ENCODE measurements around the gene VIM. TPM values are rescaled to one million over a fixed set of nuclear protein-coding genes. Genes with fewer than 3 reads are reported as not detected.

The VIM gene
- total RNA-seq, 2 donors from 2014 or later, result 1,022 to 1,600 TPM

DNA sequence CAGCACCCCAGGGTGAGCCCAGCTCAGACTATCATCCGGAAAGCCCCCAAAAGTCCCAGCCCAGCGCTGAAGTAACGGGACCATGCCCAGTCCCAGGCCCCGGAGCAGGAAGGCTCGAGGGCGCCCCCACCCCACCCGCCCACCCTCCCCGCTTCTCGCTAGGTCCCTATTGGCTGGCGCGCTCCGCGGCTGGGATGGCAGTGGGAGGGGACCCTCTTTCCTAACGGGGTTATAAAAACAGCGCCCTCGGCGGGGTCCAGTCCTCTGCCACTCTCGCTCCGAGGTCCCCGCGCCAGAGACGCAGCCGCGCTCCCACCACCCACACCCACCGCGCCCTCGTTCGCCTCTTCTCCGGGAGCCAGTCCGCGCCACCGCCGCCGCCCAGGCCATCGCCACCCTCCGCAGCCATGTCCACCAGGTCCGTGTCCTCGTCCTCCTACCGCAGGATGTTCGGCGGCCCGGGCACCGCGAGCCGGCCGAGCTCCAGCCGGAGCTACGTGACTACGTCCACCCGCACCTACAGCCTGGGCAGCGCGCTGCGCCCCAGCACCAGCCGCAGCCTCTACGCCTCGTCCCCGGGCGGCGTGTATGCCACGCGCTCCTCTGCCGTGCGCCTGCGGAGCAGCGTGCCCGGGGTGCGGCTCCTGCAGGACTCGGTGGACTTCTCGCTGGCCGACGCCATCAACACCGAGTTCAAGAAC lies 1.1 kb downstream of the VIM start:
- H3K27me3 ChIP-seq, result no peaks in the 10 kb centered on the region
- H3K27ac ChIP-seq, result peak overlapping the region; percentile 97 to 98
- peaks cover 0 to 42% of the 10 kb centered on the region in 2 donors for H3K4me1 ChIP-seq
- peaks cover 44% of the 10 kb centered on the region for H3K36me3 ChIP-seq
- TF ChIP-seq, protein P1, sequence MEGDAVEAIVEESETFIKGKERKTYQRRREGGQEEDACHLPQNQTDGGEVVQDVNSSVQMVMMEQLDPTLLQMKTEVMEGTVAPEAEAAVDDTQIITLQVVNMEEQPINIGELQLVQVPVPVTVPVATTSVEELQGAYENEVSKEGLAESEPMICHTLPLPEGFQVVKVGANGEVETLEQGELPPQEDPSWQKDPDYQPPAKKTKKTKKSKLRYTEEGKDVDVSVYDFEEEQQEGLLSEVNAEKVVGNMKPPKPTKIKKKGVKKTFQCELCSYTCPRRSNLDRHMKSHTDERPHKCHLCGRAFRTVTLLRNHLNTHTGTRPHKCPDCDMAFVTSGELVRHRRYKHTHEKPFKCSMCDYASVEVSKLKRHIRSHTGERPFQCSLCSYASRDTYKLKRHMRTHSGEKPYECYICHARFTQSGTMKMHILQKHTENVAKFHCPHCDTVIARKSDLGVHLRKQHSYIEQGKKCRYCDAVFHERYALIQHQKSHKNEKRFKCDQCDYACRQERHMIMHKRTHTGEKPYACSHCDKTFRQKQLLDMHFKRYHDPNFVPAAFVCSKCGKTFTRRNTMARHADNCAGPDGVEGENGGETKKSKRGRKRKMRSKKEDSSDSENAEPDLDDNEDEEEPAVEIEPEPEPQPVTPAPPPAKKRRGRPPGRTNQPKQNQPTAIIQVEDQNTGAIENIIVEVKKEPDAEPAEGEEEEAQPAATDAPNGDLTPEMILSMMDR (IDR thresholded peaks at IDR 0.05), result no peak
- DNase-seq (ENCODE audit: low spot score), result peak; percentile 95
- H3K9me3 ChIP-seq, result no peaks in the 10 kb centered on the region
- H3K4me3 ChIP-seq, result peak overlapping the region; percentile 77 to 78

DNA sequence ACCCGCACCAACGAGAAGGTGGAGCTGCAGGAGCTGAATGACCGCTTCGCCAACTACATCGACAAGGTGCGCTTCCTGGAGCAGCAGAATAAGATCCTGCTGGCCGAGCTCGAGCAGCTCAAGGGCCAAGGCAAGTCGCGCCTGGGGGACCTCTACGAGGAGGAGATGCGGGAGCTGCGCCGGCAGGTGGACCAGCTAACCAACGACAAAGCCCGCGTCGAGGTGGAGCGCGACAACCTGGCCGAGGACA lies 1.6 kb downstream of the VIM start:
- Histone ChIP-seq H3K9me3 (no peaks in the 10 kb centered on the region), H3K36me3 (peaks cover 49% of the 10 kb centered on the region), H3K27me3 (no peaks in the 10 kb centered on the region), H3K4me1 (peaks cover 0 to 46% of the 10 kb centered on the region in 2 donors), H3K27ac (peak overlapping the region; percentile 97 to 98), H3K4me3 (peak overlapping the region; percentile 77 to 78)
- DNase-seq (ENCODE audit: low spot score), result no peak
- TF ChIP-seq, protein P1 (IDR thresholded peaks at IDR 0.05), result no peak

DNA sequence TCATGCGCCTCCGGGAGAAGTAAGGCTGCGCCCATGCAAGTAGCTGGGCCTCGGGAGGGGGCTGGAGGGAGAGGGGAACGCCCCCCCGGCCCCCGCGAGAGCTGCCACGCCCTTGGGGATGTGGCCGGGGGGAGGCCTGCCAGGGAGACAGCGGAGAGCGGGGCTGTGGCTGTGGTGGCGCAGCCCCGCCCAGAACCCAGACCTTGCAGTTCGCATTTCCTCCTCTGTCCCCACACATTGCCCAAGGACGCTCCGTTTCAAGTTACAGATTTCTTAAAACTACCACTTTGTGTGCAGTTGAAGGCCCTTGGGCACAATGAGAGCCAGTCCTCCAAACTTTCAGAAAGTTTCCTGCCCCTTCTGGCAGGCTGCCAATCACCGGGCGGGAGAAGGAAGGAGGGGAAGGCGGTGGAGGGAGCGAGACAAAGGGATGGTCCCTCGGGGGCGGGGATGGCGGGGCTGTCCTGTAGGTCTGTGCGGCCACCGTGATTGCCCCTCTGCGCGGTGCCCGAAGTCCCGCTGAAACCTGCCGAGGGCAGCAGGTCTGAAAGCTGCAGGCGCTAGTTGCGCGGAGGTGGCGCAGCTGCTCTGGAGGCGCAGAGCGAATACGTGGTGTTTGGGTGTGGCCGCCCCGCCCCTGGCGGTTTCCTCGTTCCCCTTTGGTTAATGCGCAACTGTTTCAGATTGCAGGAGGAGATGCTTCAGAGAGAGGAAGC lies 2.1 kb downstream of the VIM start:
- H3K9me3 ChIP-seq, result no peaks in the 10 kb centered on the region
- peaks cover 53% of the 10 kb centered on the region for H3K36me3 ChIP-seq
- H3K4me1 ChIP-seq, result peaks cover 0 to 51% of the 10 kb centered on the region in 2 donors
- TF ChIP-seq, protein P1 (IDR thresholded peaks at IDR 0.05), result no peak
- no peaks in the 10 kb centered on the region for H3K27me3 ChIP-seq
- H3K4me3 ChIP-seq, result peak overlapping the region; percentile 77 to 78
- peak; percentile 79 for DNase-seq (ENCODE audit: low spot score)
- peak overlapping the region; percentile 97 to 98 for H3K27ac ChIP-seq

DNA sequence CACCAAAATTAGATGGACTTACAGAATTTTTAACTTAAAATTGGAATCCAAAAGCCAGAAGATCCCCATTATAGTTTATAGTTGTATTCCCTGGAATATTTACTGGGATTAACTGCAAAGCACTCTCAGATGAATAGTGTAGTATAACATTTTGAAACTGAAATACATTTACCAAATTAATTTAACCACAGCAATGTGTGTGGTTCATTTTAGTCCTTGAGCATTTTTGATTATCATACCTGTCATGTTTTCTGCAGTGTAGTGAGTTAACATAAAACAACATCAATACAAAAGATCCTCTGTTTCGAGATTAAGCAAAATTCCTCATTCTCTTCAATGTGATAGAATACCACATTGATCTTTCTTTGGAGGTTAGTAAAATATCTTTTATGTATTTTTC lies 3.7 kb downstream of the VIM start:
- Histone ChIP-seq H3K27me3 (no peaks in the 10 kb centered on the region), H3K36me3 (peaks cover 70% of the 10 kb centered on the region), H3K4me3 (peak overlapping the region; percentile 77 to 78), H3K27ac (peak overlapping the region; percentile 97 to 98), H3K9me3 (no peaks in the 10 kb centered on the region), H3K4me1 (peaks cover 0 to 58% of the 10 kb centered on the region in 2 donors)
- DNase-seq (ENCODE audit: low spot score), result no peak
- TF ChIP-seq, protein P1 (IDR thresholded peaks at IDR 0.05), result no peak

DNA sequence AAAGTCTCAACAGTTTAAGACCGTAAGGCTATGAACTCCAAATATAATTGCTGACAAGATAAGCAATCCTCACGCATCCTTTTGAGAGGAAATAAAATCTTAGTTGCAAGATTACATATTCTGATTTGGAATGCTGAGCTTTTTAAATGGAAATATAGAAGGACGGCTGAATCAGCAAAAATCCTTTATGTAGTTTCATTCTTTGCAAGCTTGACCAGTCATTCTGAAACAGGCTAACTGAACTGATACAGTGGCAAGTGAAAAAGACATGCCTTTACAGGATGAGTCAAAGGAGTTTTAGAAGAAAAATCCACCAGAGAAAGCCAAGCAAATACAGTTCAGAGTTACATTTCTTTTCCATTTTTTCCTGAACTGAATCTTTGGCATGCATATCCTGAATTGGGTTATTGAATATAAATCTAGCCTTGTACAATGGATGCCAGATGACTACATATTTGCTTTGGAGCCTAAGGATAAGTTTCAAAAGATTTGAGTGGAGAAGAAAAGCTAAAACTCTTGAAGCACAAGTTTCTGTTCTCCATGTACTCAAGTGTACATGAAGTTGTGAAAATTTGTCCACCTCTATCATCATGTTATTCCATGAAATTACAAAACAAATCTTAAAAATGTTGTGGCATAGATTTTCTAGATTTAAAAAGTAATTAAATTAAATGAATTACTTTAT lies 4.4 kb downstream of the VIM start:
- Histone ChIP-seq H3K27ac (peak overlapping the region; percentile 41 to 98), H3K27me3 (no peaks in the 10 kb centered on the region), H3K4me1 (peaks cover 0 to 52% of the 10 kb centered on the region in 2 donors), H3K4me3 (peak overlapping the region; percentile 77 to 78), H3K36me3 (peaks cover 76% of the 10 kb centered on the region), H3K9me3 (no peaks in the 10 kb centered on the region)
- TF ChIP-seq, protein P1 (IDR thresholded peaks at IDR 0.05), result no peak
- no peak for DNase-seq (ENCODE audit: low spot score)
